Activated naive CD8-positive, alpha-beta T cell treated with anti-CD3 and anti-CD28 coated beads, Interleukin-2, amount 50 U/mL, for 16 hours (primary cell): ENCODE measurements around the gene HDAC8.
"Not testable (repeated sequence)": the region's sequence is repeated elsewhere in the genome, so short reads cannot be mapped to it uniquely, and the experiment has no call there.

Experiments used
- DNase-seq: peaks from one replicate; pipeline ENCODE4 v3.0.0-alpha.2; 2020; ENCODE audit warnings: low read depth, low spot score

The HDAC8 gene

DNA sequence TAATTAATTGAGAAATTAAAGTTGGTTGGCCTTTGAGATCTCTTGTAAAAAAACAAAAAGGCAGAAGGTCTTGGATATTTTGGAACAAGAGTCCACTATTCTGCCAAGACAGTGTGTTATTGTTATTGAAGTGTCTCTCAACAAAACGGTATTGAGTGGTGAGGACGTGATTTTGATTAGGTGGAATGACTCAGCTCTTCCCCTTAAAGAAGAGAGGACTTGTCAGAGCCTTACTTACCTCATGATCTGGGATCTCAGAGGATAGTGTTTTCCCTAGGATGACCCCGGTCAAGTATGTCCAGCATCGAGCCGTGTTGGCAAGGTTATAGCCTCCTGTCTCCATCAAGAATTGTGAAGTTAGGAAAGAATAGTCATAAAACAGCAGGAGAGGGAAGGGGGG is 110.9 kb downstream of the HDAC8 start:
- DNase-seq = no peak

DNA sequence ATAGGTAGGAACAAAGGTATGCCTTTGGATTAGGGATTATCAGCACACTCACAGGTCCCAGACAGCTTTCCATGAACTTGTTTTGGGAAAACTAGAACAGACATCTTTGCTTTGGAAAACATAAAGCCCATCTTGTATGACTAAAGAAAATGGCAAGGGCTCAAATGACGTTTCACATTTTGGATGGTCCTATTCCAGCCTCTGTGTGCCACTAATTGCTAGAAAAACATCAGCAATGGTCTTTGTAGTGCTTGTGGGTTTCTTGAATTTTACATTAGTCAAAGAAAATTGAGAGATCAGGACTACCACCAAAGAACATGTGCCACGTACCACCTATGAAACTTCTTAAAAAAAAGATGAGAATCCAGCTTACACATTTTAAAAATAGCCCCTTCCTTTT is 111.4 kb downstream of the HDAC8 start:
- no peak for DNase-seq

DNA sequence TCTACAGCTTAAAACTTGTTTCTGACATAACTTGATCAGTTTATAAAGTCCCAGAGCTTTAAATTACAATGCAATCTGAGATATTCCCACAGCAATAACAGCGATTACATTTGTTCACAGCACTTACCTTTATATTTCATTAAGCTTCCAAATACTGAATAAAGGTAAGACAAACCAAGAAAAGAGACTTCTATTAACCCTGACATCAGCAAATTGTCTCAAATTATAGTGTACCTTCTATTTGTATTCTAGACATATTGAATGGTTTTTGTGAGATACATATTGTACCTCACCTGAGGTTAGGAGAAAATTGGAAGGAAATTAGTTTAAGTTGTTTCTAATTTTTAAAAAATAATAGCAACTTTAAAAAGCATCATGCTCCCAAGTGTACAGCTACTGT is 111.9 kb downstream of the HDAC8 start:
- DNase-seq = no peak

- not testable (repeated sequence) for DNase-seq
Measured at GRCh38 chrX:72449034-72449433, 123.6 kb downstream of the HDAC8 start.

DNA sequence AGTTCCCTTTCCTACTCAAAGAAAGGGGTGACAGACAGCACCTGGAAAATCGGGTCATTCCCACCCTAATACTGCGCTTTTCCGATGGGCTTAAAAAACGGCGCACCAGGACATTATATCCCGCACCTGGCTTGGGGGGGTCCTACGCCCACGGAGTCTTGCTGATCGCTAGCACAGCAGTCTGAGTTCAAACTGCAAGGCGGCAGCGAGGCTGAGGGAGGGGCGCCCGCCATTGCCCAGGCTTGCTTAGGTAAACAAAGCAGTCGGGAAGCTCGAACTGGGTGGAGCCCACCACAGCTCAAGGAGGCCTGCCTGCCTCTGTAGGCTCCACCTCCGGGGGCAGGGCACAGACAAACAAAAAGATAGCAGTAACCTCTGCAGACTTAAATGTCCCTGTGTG is 131.9 kb downstream of the HDAC8 start:
- DNase-seq = not testable (repeated sequence)

DNA sequence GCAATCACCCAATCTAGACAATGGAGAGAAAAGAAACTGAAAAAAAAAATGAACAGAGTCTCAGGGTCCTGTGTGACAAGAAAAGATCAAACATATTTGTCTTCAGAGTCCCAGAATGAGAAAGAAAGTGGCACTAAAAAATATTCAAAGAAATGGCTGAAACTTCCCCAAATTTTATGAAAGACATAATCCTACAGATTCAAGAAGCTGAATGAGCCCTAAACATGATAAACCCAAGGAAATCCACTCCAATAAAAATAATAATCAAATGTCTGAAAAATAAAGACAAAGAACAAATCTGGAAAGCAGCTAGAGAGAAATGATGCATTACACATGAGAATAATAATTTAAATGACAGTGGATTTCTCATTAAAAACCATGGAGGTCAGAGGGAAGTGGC is 136.6 kb downstream of the HDAC8 start:
- DNase-seq = no peak

DNA sequence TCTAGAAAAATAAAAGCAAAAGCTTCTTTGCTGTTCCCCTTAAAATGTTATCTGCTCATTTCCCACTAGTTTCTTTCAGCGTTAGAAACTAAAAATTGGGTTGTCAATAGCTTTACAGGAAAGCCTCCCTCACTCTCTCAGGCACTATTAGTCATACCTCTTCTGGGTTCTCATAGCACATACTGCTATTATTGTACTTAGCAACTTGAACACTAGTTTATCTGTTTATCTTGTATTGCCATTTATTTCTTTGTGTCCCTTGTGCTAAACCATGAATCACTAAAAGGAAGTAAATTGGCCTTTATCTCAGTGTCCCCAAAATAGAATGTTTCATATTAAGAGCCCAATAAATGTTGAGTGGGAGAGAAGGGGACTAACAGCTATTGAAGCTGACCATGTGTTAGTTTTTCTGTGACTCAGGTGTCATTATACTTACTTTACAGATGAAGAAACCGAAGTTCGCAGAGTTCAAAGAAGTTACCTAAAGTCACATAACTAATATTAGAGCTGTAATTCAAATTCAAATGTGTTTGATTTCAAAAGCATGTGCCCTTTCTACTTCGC is 142.2 kb downstream of the HDAC8 start:
- DNase-seq = no peak

DNA sequence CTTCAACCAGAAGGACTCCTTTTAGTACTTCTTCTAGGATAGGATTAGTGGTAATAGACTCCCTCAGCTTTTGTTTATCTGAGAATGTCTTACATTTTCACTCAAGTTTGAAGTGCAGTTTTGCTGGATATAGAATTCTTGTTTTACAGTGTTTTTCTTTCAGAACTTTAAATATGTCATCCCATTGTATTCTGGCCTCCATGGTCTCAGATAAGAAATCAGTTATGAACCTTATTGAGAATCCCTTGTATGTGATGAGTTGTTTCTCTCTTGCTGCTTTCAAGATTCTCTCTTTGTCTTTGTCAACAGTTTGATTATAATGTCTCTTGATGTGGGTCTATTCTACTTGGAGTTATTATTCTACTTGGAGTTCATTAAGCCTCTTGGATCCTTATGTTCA is 150.8 kb downstream of the HDAC8 start:
- DNase-seq = no peak

GRCh38 chrX:72409993-72410392 is 162.7 kb downstream of the HDAC8 start:
- no peak for DNase-seq

- DNase-seq = no peak
Measured at GRCh38 chrX:72408885-72409284, 163.8 kb downstream of the HDAC8 start.

DNA sequence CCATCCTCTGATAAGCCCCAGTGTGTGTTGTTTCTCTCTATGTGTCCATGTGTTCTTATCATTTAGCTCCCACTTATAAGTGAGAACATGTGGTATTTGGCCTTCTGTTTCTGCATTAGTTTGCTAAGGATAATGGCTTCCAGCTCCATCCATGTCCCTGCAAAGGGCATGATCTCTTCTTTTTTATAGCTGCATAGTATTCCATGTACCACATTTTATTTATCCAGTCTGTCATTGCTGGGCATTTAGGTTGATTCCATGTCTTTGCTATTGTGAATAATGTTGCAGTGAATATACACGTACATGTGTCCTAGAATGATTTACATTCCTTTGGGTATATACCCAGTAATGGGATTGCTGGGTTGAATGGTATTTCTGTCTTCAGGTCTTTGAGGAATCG is 167.5 kb downstream of the HDAC8 start:
- not testable (repeated sequence) for DNase-seq

DNA sequence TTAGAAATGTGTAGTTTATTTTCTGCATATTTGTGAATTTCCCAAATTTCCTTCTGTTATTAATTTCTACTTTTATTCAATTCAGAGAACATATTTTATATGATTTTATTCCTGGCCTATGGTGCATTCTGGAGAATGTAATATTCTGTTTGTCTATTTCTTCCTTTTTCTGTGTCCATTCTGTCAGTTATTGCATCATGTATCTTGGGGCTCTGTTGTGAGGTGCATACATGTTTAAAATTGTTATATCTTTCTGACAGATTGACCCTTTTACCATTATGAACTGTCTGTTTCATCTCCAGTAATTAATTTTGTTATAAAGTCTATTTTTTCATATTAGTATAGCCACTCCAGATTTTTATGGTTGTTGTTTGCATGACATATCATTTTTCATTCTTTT is 170.0 kb downstream of the HDAC8 start:
- DNase-seq = no peak

DNA sequence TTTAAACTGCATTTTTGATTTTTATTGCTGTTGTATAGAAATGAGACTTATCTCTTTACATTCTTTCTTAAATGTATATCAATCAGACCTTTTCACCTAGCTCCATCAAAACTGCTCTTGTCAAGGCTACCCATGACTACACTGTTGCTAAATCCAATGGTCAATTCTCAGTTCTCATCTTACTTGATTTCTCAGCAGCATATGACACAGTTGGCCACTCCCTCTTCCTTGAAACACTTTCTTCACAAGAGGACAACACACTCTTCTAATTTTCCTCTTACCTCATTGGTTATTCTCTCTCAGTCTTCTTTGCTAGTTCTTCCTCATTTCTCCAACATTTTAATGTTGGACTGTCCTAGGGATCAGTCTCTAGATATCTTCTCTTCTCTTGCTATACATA is 172.8 kb downstream of the HDAC8 start:
- no peak for DNase-seq

DNA sequence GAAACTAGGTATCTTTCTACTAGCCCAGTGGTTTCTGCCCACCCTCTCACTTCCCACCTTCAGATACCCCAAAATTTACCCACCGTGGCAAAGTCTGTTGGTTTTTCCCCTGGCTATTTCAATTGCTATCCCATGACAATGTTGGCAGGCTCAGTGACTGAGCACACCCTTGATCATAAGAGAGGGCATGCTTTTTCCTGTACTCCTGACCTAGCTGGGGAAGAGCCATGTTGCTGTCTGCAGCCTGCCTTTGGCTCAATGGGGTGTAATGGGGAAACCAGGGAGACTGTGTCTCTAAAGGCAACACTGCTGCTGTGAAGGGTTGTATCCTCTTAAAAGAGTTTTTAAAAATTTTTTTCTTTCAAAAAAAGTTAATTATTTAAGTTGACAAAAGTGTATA is 176.5 kb downstream of the HDAC8 start:
- no peak for DNase-seq

DNA sequence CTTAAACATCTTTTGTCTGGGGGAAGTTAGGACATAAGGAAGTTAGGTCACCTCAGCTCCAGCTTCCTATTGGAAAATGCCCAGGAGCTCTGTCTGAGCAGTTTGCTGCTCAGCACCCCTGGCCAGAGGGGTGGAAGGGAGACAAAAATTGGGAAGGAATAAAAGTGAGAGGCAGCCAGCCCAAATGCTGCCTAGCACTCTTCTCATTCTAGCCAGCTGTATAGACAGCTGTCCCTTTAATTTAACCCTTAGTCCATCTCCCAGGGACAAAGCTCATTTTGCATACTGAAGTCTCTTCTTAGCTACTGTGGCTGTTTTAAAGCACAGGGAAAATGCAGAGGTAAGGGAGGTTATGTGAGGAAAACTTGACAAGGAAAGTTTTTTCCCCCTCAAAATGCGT is 177.4 kb downstream of the HDAC8 start:
- no peak for DNase-seq

DNA sequence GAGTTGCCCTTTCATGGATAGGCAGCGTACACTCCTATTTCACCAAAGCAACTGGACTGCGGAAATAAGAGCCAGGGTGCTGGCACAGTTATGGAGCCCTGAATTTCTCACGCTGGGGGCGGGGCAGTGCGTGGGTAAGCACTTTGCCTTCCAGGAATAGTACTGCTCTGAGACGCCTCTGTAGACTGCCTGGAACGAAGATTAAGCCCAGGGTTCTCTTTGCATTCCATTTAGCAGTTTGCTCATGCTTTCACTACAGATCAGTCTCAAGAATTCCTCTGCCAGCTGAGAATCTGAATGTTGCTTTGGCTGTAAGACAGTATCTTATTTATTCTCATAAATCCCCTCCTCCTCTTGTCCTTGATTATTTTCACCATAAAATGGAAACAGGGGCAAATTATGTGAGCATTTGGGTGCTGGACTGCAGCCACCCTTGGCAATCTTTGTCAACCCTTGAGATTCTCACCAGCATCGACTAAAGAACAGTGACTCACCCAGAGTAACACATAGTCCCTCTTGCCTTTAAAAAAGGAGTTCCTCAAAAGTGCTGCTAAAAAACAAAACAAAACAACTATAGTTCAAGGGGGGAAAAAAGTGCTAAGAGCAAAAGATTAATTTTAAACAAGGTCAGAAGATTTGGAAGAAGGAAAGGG is 178.0 kb downstream of the HDAC8 start:
- DNase-seq = no peak

GRCh38 chrX:72393836-72394517 is 178.7 kb downstream of the HDAC8 start:
- no peak for DNase-seq

- DNase-seq = no peak
Measured at GRCh38 chrX:72392816-72393800, 179.5 kb downstream of the HDAC8 start.

GRCh38 chrX:72392042-72392441 is 180.6 kb downstream of the HDAC8 start:
- no peak for DNase-seq

- no peak for DNase-seq
Measured at GRCh38 chrX:72387247-72387646, 185.4 kb downstream of the HDAC8 start.

- DNase-seq = no peak
Measured at GRCh38 chrX:72382202-72382595, 190.4 kb downstream of the HDAC8 start.
